HepG2 (cell line): Measurements from ENCODE around the gene CSTPP1. TPM values are rescaled to one million over a fixed set of nuclear protein-coding genes. Genes with fewer than 3 reads are reported as not detected.

Experiments
- AGO1 ChIP-seq: fragments of 200-400 bp; formaldehyde crosslinking; IDR thresholded peaks from 2 replicates; pipeline ENCODE4 v1.6.1; 2017; ENCODE audit warnings: mild to moderate bottlenecking, low read depth, low read length, moderate library complexity; ENCODE audit not compliant: poor library complexity, severe bottlenecking
- ARID4A ChIP-seq: sonication (generic); formaldehyde crosslinking; IDR thresholded peaks from 2 replicates; pipeline ENCODE4 v1.5.0; 2020; ENCODE audit warnings: mild to moderate bottlenecking, missing genetic modification reagents, borderline replicate concordance
- BORCS8-MEF2B ChIP-seq: sonication (generic); formaldehyde crosslinking; IDR thresholded peaks from 2 replicates; pipeline ENCODE4 v1.8.0; 2022; ENCODE audit warnings: mild to moderate bottlenecking, missing genetic modification reagents
- FIP1L1 ChIP-seq: fragments of 200-400 bp; formaldehyde crosslinking; IDR thresholded peaks from 2 replicates; pipeline ENCODE4 v1.6.1; 2018; ENCODE audit warnings: low read depth, mild to moderate bottlenecking, low read length, moderate library complexity, borderline replicate concordance; ENCODE audit not compliant: insufficient read depth
- FOXA1 ChIP-seq, 2 experiments: fragments of 450-650 bp in 1 of 2; sonication (generic) in 1 of 2; formaldehyde crosslinking in 1 of 2; IDR thresholded peaks; 2 replicates each; pipeline versions ENCODE4 v1.4.0 to v1.6.1; 2016 to 2020; ENCODE audit warnings: missing genetic modification reagents in 1 of 2
- FOXP1 ChIP-seq, 2 experiments: fragments of 450-650 bp in 1 of 2; IDR thresholded peaks; 2 replicates each; pipeline ENCODE4 v1.6.1; 2017 to 2018; ENCODE audit warnings: antibody characterized with exemption in 1 of 2
- GATAD1 ChIP-seq: IDR thresholded peaks from 2 replicates; pipeline ENCODE4 v1.6.1; 2016; ENCODE audit warnings: missing genetic modification reagents, missing compliant biosample characterization
- KDM2A ChIP-seq: sonication (generic); formaldehyde crosslinking; IDR thresholded peaks from 2 replicates; pipeline ENCODE4 v1.4.0; 2020; ENCODE audit warnings: low read depth, missing genetic modification reagents, borderline replicate concordance
- NR0B2 ChIP-seq: sonication (generic); formaldehyde crosslinking; IDR thresholded peaks from 2 replicates; pipeline ENCODE4 v1.4.0; 2020; ENCODE audit warnings: mild to moderate bottlenecking, missing genetic modification reagents
- RAD21 ChIP-seq: fragments of 450-650 bp; formaldehyde crosslinking; IDR thresholded peaks from 2 replicates; pipeline ENCODE4 v1.5.0; 2020; ENCODE audit warnings: mild to moderate bottlenecking
- RAD51 ChIP-seq: fragments of 450-650 bp; IDR thresholded peaks from 2 replicates; pipeline ENCODE4 v1.6.1; 2016; ENCODE audit warnings: borderline replicate concordance
- TFAP4 ChIP-seq: sonication (generic); IDR thresholded peaks from 2 replicates; pipeline ENCODE4 v1.6.1; 2016; ENCODE audit warnings: low read depth, borderline replicate concordance
- ZBTB8A ChIP-seq: sonication (generic); formaldehyde crosslinking; IDR thresholded peaks from 2 replicates; pipeline ENCODE4 v1.4.0; 2020; ENCODE audit warnings: mild to moderate bottlenecking, low read depth, missing genetic modification reagents, borderline replicate concordance
- ZFP90 ChIP-seq: sonication (generic); formaldehyde crosslinking; IDR thresholded peaks from 2 replicates; pipeline ENCODE4 v1.8.0; 2022; ENCODE audit warnings: missing genetic modification reagents, mild to moderate bottlenecking, inconsistent platforms, borderline replicate concordance
- ZFY ChIP-seq: sonication (generic); formaldehyde crosslinking; IDR thresholded peaks from 2 replicates; pipeline ENCODE4 v1.4.0; 2020; ENCODE audit warnings: missing genetic modification reagents
- ZNF205 ChIP-seq: IDR thresholded peaks from 2 replicates; pipeline ENCODE4 v1.6.1; 2018; ENCODE audit warnings: missing biosample characterization, missing genetic modification reagents
- ZNF232 ChIP-seq: sonication (generic); formaldehyde crosslinking; IDR thresholded peaks from 2 replicates; pipeline ENCODE4 v1.4.0; 2020; ENCODE audit warnings: missing genetic modification reagents, borderline replicate concordance
- ZNF83 ChIP-seq: sonication (generic); formaldehyde crosslinking; IDR thresholded peaks from 2 replicates; pipeline ENCODE4 v1.4.0; 2020; ENCODE audit warnings: missing genetic modification reagents, mild to moderate bottlenecking, borderline replicate concordance
- polyA plus RNA-seq, 8 experiments: library from polyadenylated mRNA; depleted of rRNA in 3 of 8; stranded (reverse) in 7 of 8; unstranded in 1 of 8; fragments of >200 nt; fragmentation: Illumina TruSeq in 4 of 8; extraction: Trizol in 4 of 8; gene quantifications; 2 replicates each; pipeline versions ENCODE4 v1.2.1 to v1.2.3, GENCODE V29; 2011 to 2016; ENCODE audit warnings: low read depth in 4 of 8, missing spikeins in 1 of 8, mixed read lengths in 1 of 8; ENCODE audit not compliant: insufficient read depth in 1 of 8
- total RNA-seq, 5 experiments: library from RNA; depleted of rRNA; stranded (reverse); fragments of >200 nt; fragmentation: Illumina TruSeq; extraction: Trizol; gene quantifications; 2 replicates each; pipeline ENCODE4 v1.2.3, GENCODE V29; 2016; ENCODE audit warnings: low read depth in 1 of 5
- TF ChIP-seq, protein P1 (sequence below): sonication (generic); formaldehyde crosslinking; IDR thresholded peaks from 2 replicates; pipeline ENCODE4 v1.4.0; 2020; ENCODE audit warnings: missing genetic modification reagents

Gene CSTPP1
- total and polyA plus RNA-seq, 2 of the 13 experiments (the other 11 are each of a cell fraction or from before 2014, with no cell fraction given): 12.3 to 14.6 TPM

DNA sequence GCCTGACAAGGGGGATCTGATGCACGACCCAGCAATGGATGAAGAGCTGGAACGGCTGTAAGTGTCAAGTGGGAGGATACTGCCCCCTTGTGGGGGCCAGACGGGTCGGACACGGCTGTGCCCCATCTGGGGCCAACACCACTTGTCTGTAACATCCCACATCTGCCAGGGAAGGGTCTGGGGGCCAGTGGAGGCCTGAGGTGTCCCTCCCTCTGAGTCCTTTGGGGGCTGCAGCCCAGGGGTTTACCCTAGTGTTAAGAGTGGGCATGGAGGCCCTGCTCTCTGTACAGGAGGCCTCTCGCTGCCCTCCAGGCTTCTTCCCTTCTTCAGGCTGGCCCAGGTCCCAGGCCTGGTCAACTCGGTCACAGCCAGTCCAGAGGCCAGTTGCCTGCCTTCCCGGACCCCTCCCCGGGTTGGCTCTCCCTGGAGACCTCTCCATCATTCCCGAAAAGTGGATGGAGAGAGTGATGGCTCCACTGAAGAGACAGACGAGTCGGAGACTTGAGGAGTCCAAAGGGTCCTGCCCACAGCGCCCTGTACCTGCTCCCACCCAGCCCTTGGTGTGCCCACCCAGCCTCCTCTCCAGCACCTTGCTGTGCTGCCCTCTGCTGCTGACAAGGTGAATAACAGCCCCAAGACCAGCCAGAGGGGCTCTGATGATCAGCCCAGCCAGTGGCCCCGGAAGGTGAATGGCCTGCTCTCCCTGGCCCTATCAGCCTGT is 224.7 kb downstream of the CSTPP1 start (continued):
- 0 out of 2 replicates have a peak, but pooled peaks have one; percentile 27 for TF ChIP-seq FIP1L1
- no peak for TF ChIP-seq FOXA1 (IDR thresholded peaks at IDR 0.05)
- no peak for TF ChIP-seq FOXA1 (CRISPR knock-in tag; IDR thresholded peaks at IDR 0.05)
- TF ChIP-seq AGO1: peak; percentile 52
- no peak for TF ChIP-seq NR0B2
- no peak for TF ChIP-seq RAD51
- TF ChIP-seq FOXP1 (IDR thresholded peaks at IDR 0.05): no peak
- no peak for TF ChIP-seq FOXP1 (CRISPR knock-in tag; IDR thresholded peaks at IDR 0.05)
- TF ChIP-seq TFAP4: no peak
- TF ChIP-seq ZBTB8A (CRISPR knock-in tag): no peak
- TF ChIP-seq KDM2A (CRISPR knock-in tag): peak; percentile 40
- TF ChIP-seq ARID4A (CRISPR knock-in tag): peak; percentile 22; the same call in 1 of the 2 replicates
- TF ChIP-seq BORCS8-MEF2B: 0 out of 2 replicates have a peak, but pooled peaks have one; percentile 6
- no peak for TF ChIP-seq ZFP90 (CRISPR knock-in tag)
- peak; percentile 72 for TF ChIP-seq RAD21 (CRISPR knock-in tag)
- TF ChIP-seq ZNF232: no peak
- TF ChIP-seq ZFY (CRISPR knock-in tag): 0 out of 2 replicates have a peak, but pooled peaks have one; percentile 13
- TF ChIP-seq, protein P1, sequence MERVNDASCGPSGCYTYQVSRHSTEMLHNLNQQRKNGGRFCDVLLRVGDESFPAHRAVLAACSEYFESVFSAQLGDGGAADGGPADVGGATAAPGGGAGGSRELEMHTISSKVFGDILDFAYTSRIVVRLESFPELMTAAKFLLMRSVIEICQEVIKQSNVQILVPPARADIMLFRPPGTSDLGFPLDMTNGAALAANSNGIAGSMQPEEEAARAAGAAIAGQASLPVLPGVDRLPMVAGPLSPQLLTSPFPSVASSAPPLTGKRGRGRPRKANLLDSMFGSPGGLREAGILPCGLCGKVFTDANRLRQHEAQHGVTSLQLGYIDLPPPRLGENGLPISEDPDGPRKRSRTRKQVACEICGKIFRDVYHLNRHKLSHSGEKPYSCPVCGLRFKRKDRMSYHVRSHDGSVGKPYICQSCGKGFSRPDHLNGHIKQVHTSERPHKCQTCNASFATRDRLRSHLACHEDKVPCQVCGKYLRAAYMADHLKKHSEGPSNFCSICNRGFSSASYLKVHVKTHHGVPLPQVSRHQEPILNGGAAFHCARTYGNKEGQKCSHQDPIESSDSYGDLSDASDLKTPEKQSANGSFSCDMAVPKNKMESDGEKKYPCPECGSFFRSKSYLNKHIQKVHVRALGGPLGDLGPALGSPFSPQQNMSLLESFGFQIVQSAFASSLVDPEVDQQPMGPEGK (CRISPR knock-in tag): 0 out of 2 replicates have a peak, but pooled peaks have one; percentile 12
- no peak for TF ChIP-seq ZNF205 (CRISPR knock-in tag)
- TF ChIP-seq ZNF83 (CRISPR knock-in tag): no peak
- TF ChIP-seq GATAD1 (CRISPR knock-in tag): 0 out of 2 replicates have a peak, but pooled peaks have one; percentile 28
